ENCODE measurements around the gene FOXB1.

FOXB1 gene

GRCh38 chr15:59968314-59968713 is 35.8 kb upstream of the FOXB1 start:
- TF ChIP-seq CTCF (IDR thresholded peaks at IDR 0.05; ENCODE audit: insufficient read depth, missing control alignments) = no peak
- no peak for DNase-seq (ENCODE audit: insufficient read length, low spot score)
- no peak for FAIRE-seq

GRCh38 chr15:59972241-59972640 is 31.9 kb upstream of the FOXB1 start:
- no peak for TF ChIP-seq CTCF (IDR thresholded peaks at IDR 0.05; ENCODE audit: insufficient read depth, missing control alignments)
- DNase-seq (ENCODE audit: insufficient read length, low spot score) = no peak
- FAIRE-seq = no peak

DNA sequence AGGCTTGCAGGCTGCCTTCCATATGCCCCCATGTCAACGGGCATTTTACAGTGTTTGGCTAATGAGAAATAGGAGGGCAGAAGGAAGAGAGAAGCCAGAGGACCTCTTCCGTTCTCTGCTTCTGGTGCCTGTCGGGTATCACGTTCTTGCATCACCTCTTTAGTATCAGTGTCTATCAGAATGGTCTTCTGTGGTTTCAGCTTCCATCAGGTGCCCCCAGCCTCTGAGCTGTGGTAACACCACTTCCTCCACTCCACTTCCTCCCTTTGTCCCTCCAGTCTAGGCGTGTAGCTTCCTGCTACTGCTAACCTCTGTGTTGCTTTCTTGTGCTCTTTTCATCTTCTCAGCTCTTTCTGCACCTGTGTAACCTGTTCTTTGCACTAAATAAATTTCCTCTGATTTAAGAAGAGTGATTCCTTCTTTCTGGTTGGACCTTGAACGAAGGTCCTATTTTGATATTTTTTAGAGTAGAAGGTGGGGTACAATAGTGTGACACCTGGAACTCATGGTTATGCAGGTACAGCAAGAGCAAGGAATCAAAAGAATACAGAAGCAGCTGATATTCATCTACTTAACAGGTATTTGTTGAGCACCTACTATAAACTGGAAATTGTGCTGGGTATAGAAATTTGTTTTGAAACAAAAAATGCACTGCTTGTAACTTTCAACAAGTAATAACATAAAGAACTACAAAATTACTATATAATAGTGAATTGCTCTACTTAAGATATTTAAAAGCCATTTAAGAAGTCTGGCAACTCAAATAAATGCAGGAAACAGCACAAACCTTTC is 27.4 kb upstream of the FOXB1 start:
- DNase-seq (ENCODE audit: insufficient read length, low spot score) = no peak
- FAIRE-seq = no peak

GRCh38 chr15:59991834-59992233 is 12.3 kb upstream of the FOXB1 start:
- DNase-seq (ENCODE audit: insufficient read length, low spot score) = no peak
- FAIRE-seq = no peak
- TF ChIP-seq CTCF (IDR thresholded peaks at IDR 0.05; ENCODE audit: insufficient read depth, missing control alignments) = no peak

More for the DNA sequence above, 27.4 kb upstream of the FOXB1 start:
- no peak for TF ChIP-seq CTCF (IDR thresholded peaks at IDR 0.05; ENCODE audit: insufficient read depth, missing control alignments)

GRCh38 chr15:59993041-59993750 is 10.9 kb upstream of the FOXB1 start:
- DNase-seq (ENCODE audit: insufficient read length, low spot score) (no peak), FAIRE-seq (no peak)
- TF ChIP-seq CTCF (IDR thresholded peaks at IDR 0.05; ENCODE audit: insufficient read depth, missing control alignments) = no peak

- no peak for DNase-seq (ENCODE audit: insufficient read length, low spot score)
- no peak for FAIRE-seq
These were observed 10.1 kb upstream of the FOXB1 start for GRCh38 chr15:59993950-59994401.

More at GRCh38 chr15:59993950-59994401, 10.1 kb upstream of the FOXB1 start:
- TF ChIP-seq CTCF (IDR thresholded peaks at IDR 0.05; ENCODE audit: insufficient read depth, missing control alignments) = no peak

Measured in D721Med (cell line).